DOHH2 (cell line): Measurements from ENCODE around the gene EPB41L4B.

Experiments
- H3F3A ChIP-seq: fragments of 200-600 bp; sonication (generic), shearing (Covaris generic); 2 replicates; pipeline ENCODE4 v1.6.0; 2016; ENCODE audit warnings: antibody characterized with exemption, mild to moderate bottlenecking; ENCODE audit not compliant: control insufficient read depth, insufficient read depth
- H3K27ac ChIP-seq: fragments of 200-600 bp; sonication (generic); 2 replicates; pipeline ENCODE4 v1.5.1; 2014; ENCODE audit warnings: low read depth, mild to moderate bottlenecking, low read length, moderate library complexity
- H3K27me3 ChIP-seq: fragments of 200-600 bp; sonication (generic); 2 replicates; pipeline ENCODE4 v1.6.1; 2014; ENCODE audit warnings: mild to moderate bottlenecking, low read length, mixed read lengths; ENCODE audit not compliant: control insufficient read depth
- H3K36me3 ChIP-seq: fragments of 200-600 bp; sonication (generic); 2 replicates; pipeline ENCODE4 v1.6.1; 2014; ENCODE audit warnings: mild to moderate bottlenecking, low read length, moderate library complexity, mixed read lengths; ENCODE audit not compliant: control insufficient read depth
- H3K4me1 ChIP-seq: fragments of 200-600 bp; sonication (generic); 2 replicates; pipeline ENCODE4 v1.6.1; 2014; ENCODE audit warnings: mild to moderate bottlenecking, low read length, mixed read lengths; ENCODE audit not compliant: control insufficient read depth
- H3K4me2 ChIP-seq: fragments of 200-600 bp; sonication (generic); 2 replicates; pipeline ENCODE4 v1.6.0; 2014; ENCODE audit warnings: mild to moderate bottlenecking, low read length, moderate library complexity
- H3K4me3 ChIP-seq: fragments of 200-600 bp; sonication (generic); 2 replicates; pipeline ENCODE4 v1.5.1; 2014; ENCODE audit warnings: mild to moderate bottlenecking, low read length, mixed read lengths
- H3K79me2 ChIP-seq: fragments of 200-600 bp; sonication (generic); 2 replicates; pipeline ENCODE4 v1.6.1; 2014; ENCODE audit warnings: mild to moderate bottlenecking, low read length, mixed read lengths; ENCODE audit not compliant: control insufficient read depth
- H3K9me2 ChIP-seq: fragments of 200-600 bp; sonication (generic); replicated peaks from 2 replicates; pipeline ENCODE4 v1.6.1; 2014; ENCODE audit warnings: mild to moderate bottlenecking, low read length, mixed read lengths; ENCODE audit not compliant: control insufficient read depth
- H3K9me3 ChIP-seq: fragments of 200-600 bp; sonication (generic); 2 replicates; pipeline ENCODE4 v1.6.1; 2014; ENCODE audit warnings: antibody characterized with exemption, low read length, mixed read lengths; ENCODE audit not compliant: control insufficient read depth, insufficient read depth
- H4K20me1 ChIP-seq: fragments of 200-600 bp; sonication (generic); 2 replicates; pipeline ENCODE4 v1.6.0; 2014; ENCODE audit warnings: low read depth, mild to moderate bottlenecking, antibody characterized with exemption, low read length, moderate library complexity; ENCODE audit not compliant: control insufficient read depth, insufficient read depth
- EZH2phosphoT487 ChIP-seq: fragments of 200-600 bp; sonication (generic); IDR thresholded peaks from 2 replicates; pipeline ENCODE4 v1.6.1; 2017; ENCODE audit warnings: borderline replicate concordance, mild to moderate bottlenecking, antibody characterized with exemption, low read length, moderate library complexity, mixed read lengths
- TF ChIP-seq, protein P1 (sequence below): fragments of 200-600 bp; sonication (generic); IDR thresholded peaks from one replicate; pipeline ENCODE4 v1.5.1; 2014; ENCODE audit warnings: antibody characterized with exemption, mild to moderate bottlenecking, low read depth, low read length; ENCODE audit not compliant: poor library complexity, severe bottlenecking

The EPB41L4B gene

DNA sequence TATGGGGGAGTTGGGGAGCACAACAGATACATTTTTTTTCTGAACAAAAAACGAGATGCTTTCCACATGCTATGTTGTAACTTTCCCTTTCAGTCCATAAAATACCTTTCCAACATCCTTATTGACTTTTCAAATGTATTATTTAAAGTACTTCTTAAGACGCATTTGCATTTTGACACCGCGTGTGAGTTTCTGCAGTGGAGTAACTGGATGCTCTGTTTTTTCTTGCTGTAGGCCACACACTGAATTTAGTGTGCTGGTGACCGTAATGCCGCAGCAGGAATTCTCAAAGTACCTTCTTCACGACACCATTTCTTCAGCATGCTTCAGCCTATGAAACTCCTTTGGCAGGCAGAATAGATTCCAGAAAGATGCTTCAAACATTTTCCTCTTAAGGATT lies 14.3 kb upstream of the EPB41L4B start:
- Histone ChIP-seq H3K27ac (no peak overlapping the region), H4K20me1 (no peaks in the 10 kb centered on the region), H3K36me3 (no peaks in the 10 kb centered on the region), H3K9me3 (no peaks in the 10 kb centered on the region), H3F3A (no peaks in the 10 kb centered on the region), H3K9me2 (no peaks in the 10 kb centered on the region), H3K4me3 (no peak overlapping the region), H3K4me1 (no peaks in the 10 kb centered on the region), H3K4me2 (no peak overlapping the region), H3K79me2 (no peaks in the 10 kb centered on the region), H3K27me3 (peaks cover 3% of the 10 kb centered on the region)
- TF ChIP-seq, protein P1, sequence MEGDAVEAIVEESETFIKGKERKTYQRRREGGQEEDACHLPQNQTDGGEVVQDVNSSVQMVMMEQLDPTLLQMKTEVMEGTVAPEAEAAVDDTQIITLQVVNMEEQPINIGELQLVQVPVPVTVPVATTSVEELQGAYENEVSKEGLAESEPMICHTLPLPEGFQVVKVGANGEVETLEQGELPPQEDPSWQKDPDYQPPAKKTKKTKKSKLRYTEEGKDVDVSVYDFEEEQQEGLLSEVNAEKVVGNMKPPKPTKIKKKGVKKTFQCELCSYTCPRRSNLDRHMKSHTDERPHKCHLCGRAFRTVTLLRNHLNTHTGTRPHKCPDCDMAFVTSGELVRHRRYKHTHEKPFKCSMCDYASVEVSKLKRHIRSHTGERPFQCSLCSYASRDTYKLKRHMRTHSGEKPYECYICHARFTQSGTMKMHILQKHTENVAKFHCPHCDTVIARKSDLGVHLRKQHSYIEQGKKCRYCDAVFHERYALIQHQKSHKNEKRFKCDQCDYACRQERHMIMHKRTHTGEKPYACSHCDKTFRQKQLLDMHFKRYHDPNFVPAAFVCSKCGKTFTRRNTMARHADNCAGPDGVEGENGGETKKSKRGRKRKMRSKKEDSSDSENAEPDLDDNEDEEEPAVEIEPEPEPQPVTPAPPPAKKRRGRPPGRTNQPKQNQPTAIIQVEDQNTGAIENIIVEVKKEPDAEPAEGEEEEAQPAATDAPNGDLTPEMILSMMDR: no peak
- no peak for TF ChIP-seq EZH2phosphoT487

- no peaks in the 10 kb centered on the region for H3K9me2 ChIP-seq
- no peaks in the 10 kb centered on the region for H3K4me1 ChIP-seq
- no peaks in the 10 kb centered on the region for H3K79me2 ChIP-seq
- H3K36me3 ChIP-seq: no peaks in the 10 kb centered on the region
- H3F3A ChIP-seq: no peaks in the 10 kb centered on the region
- H3K9me3 ChIP-seq: no peaks in the 10 kb centered on the region
- no peak overlapping the region for H3K4me3 ChIP-seq
- no peaks in the 10 kb centered on the region for H4K20me1 ChIP-seq
- H3K4me2 ChIP-seq: no peak overlapping the region
- peaks cover 3% of the 10 kb centered on the region for H3K27me3 ChIP-seq
- no peak for TF ChIP-seq EZH2phosphoT487
- TF ChIP-seq, protein P1: no peak
- no peak overlapping the region for H3K27ac ChIP-seq
Measured at GRCh38 chr9:109331353-109331752, 10.5 kb upstream of the EPB41L4B start.

- H3K4me3 ChIP-seq: no peak overlapping the region
- H4K20me1 ChIP-seq: no peaks in the 10 kb centered on the region
- TF ChIP-seq EZH2phosphoT487: no peak
- TF ChIP-seq, protein P1: no peak
- H3K4me1 ChIP-seq: no peaks in the 10 kb centered on the region
- no peaks in the 10 kb centered on the region for H3K79me2 ChIP-seq
- H3K27ac ChIP-seq: no peak overlapping the region
- no peaks in the 10 kb centered on the region for H3K27me3 ChIP-seq
- H3K9me3 ChIP-seq: no peaks in the 10 kb centered on the region
- no peak overlapping the region for H3K4me2 ChIP-seq
- H3K36me3 ChIP-seq: no peaks in the 10 kb centered on the region
- H3F3A ChIP-seq: no peaks in the 10 kb centered on the region
- H3K9me2 ChIP-seq: no peaks in the 10 kb centered on the region
Measured at GRCh38 chr9:109329638-109330258, 8.9 kb upstream of the EPB41L4B start.
